Endothelial cell of umbilical vein (primary cell): ENCODE results near the gene CAPN5. TPM values are rescaled to one million over a fixed set of nuclear protein-coding genes. Genes with fewer than 3 reads are reported as not detected.

ENCODE experiments used
- BruUV-seq: library from RNA; stranded (reverse); fragments of 400-500 nt; replicated peaks from 2 replicates; lab custom pipeline; 2021; lab: Mats Ljungman, UMichigan
- CTCF ChIA-PET: fragments of 300-600, 350-600 bp; sonication (Branson Sonifier 250); formaldehyde crosslinking; loops from one replicate; lab custom pipeline; 2021; ENCODE audit warnings: antibody characterized with exemption, inconsistent platforms; lab: Charles Lee
- POLR2A ChIA-PET: fragments of 300-600, 350-600 bp; sonication (Branson Sonifier 250); formaldehyde crosslinking; loops from one replicate; lab custom pipeline; 2021; ENCODE audit warnings: antibody characterized with exemption, inconsistent platforms; lab: Charles Lee
- DNase-seq: peaks from one replicate; pipeline ENCODE4 v3.0.0-alpha.2; 2011; ENCODE audit warnings: low read depth, low spot score
- FAIRE-seq: peaks from 2 replicates; lab custom pipeline; 2011; peaks lifted over from hg19 to GRCh38; lab: Jason Lieb, UNC
- H2AFZ ChIP-seq: 2 replicates; pipeline ENCODE4 v1.6.0; 2012; ENCODE audit warnings: low read depth, low read length, control low read depth, inconsistent platforms
- H3K27ac ChIP-seq: 2 replicates; pipeline ENCODE4 v1.5.1; 2011; ENCODE audit warnings: low read depth, mild to moderate bottlenecking, control low read depth, low read length, moderate library complexity; ENCODE audit not compliant: insufficient read depth
- H3K27me3 ChIP-seq, 2 experiments: 2 replicates each; pipeline versions ENCODE4 v1.6.0 to v1.6.1; 2011; ENCODE audit warnings: low read length in 2 of 2, mixed read lengths in 1 of 2; ENCODE audit not compliant: control insufficient read depth in 2 of 2, insufficient read depth in 2 of 2
- H3K36me3 ChIP-seq, 2 experiments: 2 replicates in 1 of 2; 3 replicates in 1 of 2; pipeline ENCODE4 v1.5.1; 2011; ENCODE audit warnings: low read length in 2 of 2, mild to moderate bottlenecking in 1 of 2, moderate library complexity in 1 of 2; ENCODE audit not compliant: control insufficient read depth in 2 of 2, insufficient read depth in 2 of 2; ENCODE audit errors: extremely low read depth in 1 of 2
- H3K4me1 ChIP-seq: 3 replicates; pipeline ENCODE4 v1.5.1; 2011; ENCODE audit warnings: mild to moderate bottlenecking, low read length; ENCODE audit not compliant: control insufficient read depth, insufficient read depth; ENCODE audit errors: extremely low read depth
- H3K4me2 ChIP-seq: 2 replicates; pipeline ENCODE4 v1.6.1; 2011; ENCODE audit warnings: low read length, control low read depth, mixed read lengths; ENCODE audit not compliant: insufficient read depth
- H3K4me3 ChIP-seq, 3 experiments: fragments of 200-600 bp in 1 of 3; sonication (generic), shearing (Covaris generic) in 1 of 3; replicated peaks in 1 of 3; 2 replicates each; pipeline ENCODE4 v1.5.1; 2011 to 2016; ENCODE audit warnings: control low read depth in 3 of 3, low read length in 3 of 3, mild to moderate bottlenecking in 2 of 3, inconsistent platforms in 1 of 3, low read depth in 1 of 3, moderate library complexity in 1 of 3; ENCODE audit not compliant: insufficient read depth in 1 of 3
- H3K79me2 ChIP-seq: 2 replicates; pipeline ENCODE4 v1.6.0; 2012; ENCODE audit warnings: low read length, inconsistent platforms; ENCODE audit not compliant: control insufficient read depth, insufficient read depth
- H3K9ac ChIP-seq: replicated peaks from 2 replicates; pipeline ENCODE3; 2011; ENCODE audit warnings: low read length, control low read depth; ENCODE audit not compliant: insufficient read depth; ENCODE audit errors: extremely low read depth
- H3K9me1 ChIP-seq: replicated peaks from 3 replicates; pipeline ENCODE4 v1.6.0; 2011; ENCODE audit warnings: mild to moderate bottlenecking, low read length; ENCODE audit not compliant: control insufficient read depth, insufficient read depth; ENCODE audit errors: extremely low read depth
- H3K9me3 ChIP-seq: replicated peaks from 2 replicates; pipeline ENCODE4 v1.5.1; 2012; ENCODE audit warnings: low read length, inconsistent platforms; ENCODE audit not compliant: control insufficient read depth, insufficient read depth
- H4K20me1 ChIP-seq: replicated peaks from 2 replicates; pipeline ENCODE3; 2011; ENCODE audit warnings: mild to moderate bottlenecking, low read length; ENCODE audit not compliant: control insufficient read depth, insufficient read depth; ENCODE audit errors: extremely low read depth
- EZH2 ChIP-seq: IDR thresholded peaks from 2 replicates; pipeline ENCODE4 v1.6.1; 2012; ENCODE audit warnings: borderline replicate concordance, low read depth, mild to moderate bottlenecking, moderate library complexity, low read length, inconsistent platforms; ENCODE audit not compliant: severe bottlenecking
- FOS ChIP-seq: IDR thresholded peaks from 2 replicates; pipeline ENCODE4 v1.6.1; 2011; ENCODE audit warnings: mild to moderate bottlenecking, low read length, moderate library complexity, borderline replicate concordance; ENCODE audit not compliant: insufficient read depth
- GATA2 ChIP-seq: IDR thresholded peaks from 2 replicates; pipeline ENCODE4 v1.7.0; 2011; ENCODE audit warnings: low read depth, mild to moderate bottlenecking, moderate library complexity, mixed read lengths, low read length; ENCODE audit not compliant: insufficient read length, insufficient read depth
- JUN ChIP-seq: IDR thresholded peaks from 2 replicates; pipeline ENCODE4 v1.6.1; 2011; ENCODE audit warnings: borderline replicate concordance, low read depth; ENCODE audit not compliant: insufficient read length, insufficient read depth
- MYC ChIP-seq: IDR thresholded peaks from one replicate; pipeline ENCODE4 v1.6.1; 2011; ENCODE audit warnings: mild to moderate bottlenecking, low read depth, low read length
- POLR2A ChIP-seq: IDR thresholded peaks from 2 replicates; pipeline ENCODE4 v1.6.1; 2012; ENCODE audit warnings: low read depth, mild to moderate bottlenecking, control low read depth, low read length
- POLR2AphosphoS5 ChIP-seq: IDR thresholded peaks from 2 replicates; pipeline ENCODE4 v1.6.1; 2012; ENCODE audit warnings: low read depth, mild to moderate bottlenecking, control low read depth, low read length, moderate library complexity; ENCODE audit not compliant: insufficient read depth
- dilution Hi-C: fragments of 300-500 bp; cut with MboI; formaldehyde crosslinking; loops from one replicate; pipeline ENCODE4 v1.15.0; 2019; ENCODE audit warnings: low sequenced_read_pairs; ENCODE audit not compliant: extremely low pct_ligation_motif_present
- intact Hi-C: fragments of 100-400 bp; cut with micrococcal nuclease; formaldehyde crosslinking; loops from one replicate; pipeline ENCODE4 v1.10.0; 2022
- polyA plus RNA-seq, 4 experiments: library from polyadenylated mRNA; depleted of rRNA in 3 of 4; stranded (reverse) in 3 of 4; unstranded in 1 of 4; fragments of >200 nt; gene quantifications; 2 replicates each; pipeline versions ENCODE4 v1.2.1 to v1.2.3, GENCODE V29; 2011 to 2012; ENCODE audit warnings: missing spikeins in 1 of 4
- total RNA-seq: library from RNA; stranded (reverse); gene quantifications from 2 replicates; pipeline ENCODE4 v1.2.3, GENCODE V29; 2021
- TF ChIP-seq, protein P1 (sequence below): IDR thresholded peaks from 2 replicates; pipeline ENCODE4 v1.6.1; 2011; ENCODE audit not compliant: insufficient read depth, insufficient read length
- TF ChIP-seq, protein P2 (sequence below), 2 donors: IDR thresholded peaks; 1 replicate in 1 of 2; 2 replicates in 1 of 2; pipeline ENCODE4 v1.5.1; 2011; ENCODE audit warnings: low read length in 2 of 2, mild to moderate bottlenecking in 2 of 2, moderate library complexity in 2 of 2, control low read depth in 1 of 2, inconsistent platforms in 1 of 2, low read depth in 1 of 2; ENCODE audit not compliant: insufficient read depth in 1 of 2; ENCODE audit errors: extremely low read depth in 1 of 2

CAPN5 gene
- total and polyA plus RNA-seq, 2 donors (not counting 3 experiments of a cell fraction or from before 2014, with no cell fraction given) = 15.0 to 17.0 TPM

DNA sequence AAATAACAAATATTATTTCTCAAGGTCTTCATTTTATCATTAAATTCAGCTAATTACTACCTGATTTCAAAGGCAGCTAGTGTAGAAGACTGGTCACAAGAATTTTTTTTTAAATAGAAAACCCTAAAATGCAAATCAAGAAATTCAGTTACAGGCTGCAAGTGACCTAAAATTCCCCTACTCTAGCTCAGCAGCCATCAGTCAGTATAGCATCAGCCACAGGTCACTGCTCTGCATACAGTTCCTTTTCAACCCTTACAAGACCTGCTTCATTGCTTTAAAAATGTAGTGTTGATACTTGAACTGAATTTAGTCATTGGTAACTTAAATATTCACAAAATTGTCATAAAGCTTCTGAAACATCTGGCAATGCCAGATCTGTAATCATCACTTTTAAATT lies 42.0 kb upstream of the CAPN5 start:
- Histone ChIP-seq H3K36me3 (no peaks in the 10 kb centered on the region), H3K27me3 (peaks cover 2% of the 10 kb centered on the region in 2 experiments), H2AFZ (no peak overlapping the region), H3K4me2 (no peak overlapping the region), H3K27ac (no peak overlapping the region), H3K4me3 (no peak overlapping the region), H3K9me1 (peaks cover 3% of the 10 kb centered on the region), H3K9me3 (no peaks in the 10 kb centered on the region), H4K20me1 (no peaks in the 10 kb centered on the region), H3K9ac (no peak overlapping the region), H3K79me2 (no peaks in the 10 kb centered on the region), H3K4me1 (peaks cover 13% of the 10 kb centered on the region)
- POLR2A ChIA-PET = no interaction called here
- intact Hi-C loops = loop anchor here (5.0 kb wide), 1 partner anchor 1148 kb away; no protein-coding TSS in a partner anchor
- FAIRE-seq (no peak), DNase-seq (no peak)
- dilution Hi-C loops = no loop called here
- BruUV-seq = no TSS peak
- CTCF ChIA-PET = interaction anchor here (0.6 to 2.7 kb wide), 7 partner anchors 10 to 522 kb away, joined by 3 to 7 read pairs (median 5); partner anchors contain the start of gene B3GNT6
- TF ChIP-seq POLR2A (no peak), MYC (no peak), EZH2 (no peak), GATA2 (no peak), POLR2AphosphoS5 (no peak), JUN (no peak), FOS (no peak)
- TF ChIP-seq, protein P1, sequence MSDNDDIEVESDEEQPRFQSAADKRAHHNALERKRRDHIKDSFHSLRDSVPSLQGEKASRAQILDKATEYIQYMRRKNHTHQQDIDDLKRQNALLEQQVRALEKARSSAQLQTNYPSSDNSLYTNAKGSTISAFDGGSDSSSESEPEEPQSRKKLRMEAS = no peak
- TF ChIP-seq, protein P2, sequence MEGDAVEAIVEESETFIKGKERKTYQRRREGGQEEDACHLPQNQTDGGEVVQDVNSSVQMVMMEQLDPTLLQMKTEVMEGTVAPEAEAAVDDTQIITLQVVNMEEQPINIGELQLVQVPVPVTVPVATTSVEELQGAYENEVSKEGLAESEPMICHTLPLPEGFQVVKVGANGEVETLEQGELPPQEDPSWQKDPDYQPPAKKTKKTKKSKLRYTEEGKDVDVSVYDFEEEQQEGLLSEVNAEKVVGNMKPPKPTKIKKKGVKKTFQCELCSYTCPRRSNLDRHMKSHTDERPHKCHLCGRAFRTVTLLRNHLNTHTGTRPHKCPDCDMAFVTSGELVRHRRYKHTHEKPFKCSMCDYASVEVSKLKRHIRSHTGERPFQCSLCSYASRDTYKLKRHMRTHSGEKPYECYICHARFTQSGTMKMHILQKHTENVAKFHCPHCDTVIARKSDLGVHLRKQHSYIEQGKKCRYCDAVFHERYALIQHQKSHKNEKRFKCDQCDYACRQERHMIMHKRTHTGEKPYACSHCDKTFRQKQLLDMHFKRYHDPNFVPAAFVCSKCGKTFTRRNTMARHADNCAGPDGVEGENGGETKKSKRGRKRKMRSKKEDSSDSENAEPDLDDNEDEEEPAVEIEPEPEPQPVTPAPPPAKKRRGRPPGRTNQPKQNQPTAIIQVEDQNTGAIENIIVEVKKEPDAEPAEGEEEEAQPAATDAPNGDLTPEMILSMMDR (IDR thresholded peaks at IDR 0.05; ENCODE audit: extremely low read depth in 1 of 2, insufficient read depth in 1 of 2, low read depth in 1 of 2, low read length in 2 of 2) = no peak
